OCI-LY1 (cell line): ENCODE data around the gene THAP6.
"Not testable (repeated sequence)": the region's sequence is repeated elsewhere in the genome, so short reads cannot be mapped to it uniquely, and the experiment has no call there.

Experiments used
- H2AFZ ChIP-seq: fragments of 200-600 bp; sonication (generic), shearing (Covaris generic); 2 replicates; pipeline ENCODE4 v1.6.0; 2014; ENCODE audit warnings: antibody characterized with exemption, mild to moderate bottlenecking, low read length
- H3F3A ChIP-seq: fragments of 200-600 bp; sonication (generic), shearing (Covaris generic); 2 replicates; pipeline ENCODE4 v1.6.0; 2014; ENCODE audit warnings: mild to moderate bottlenecking, antibody characterized with exemption, low read length, moderate library complexity; ENCODE audit not compliant: insufficient read depth
- H3K27ac ChIP-seq: fragments of 200-600 bp; sonication (generic); 2 replicates; pipeline ENCODE4 v1.5.1; 2014; ENCODE audit warnings: low read length, mixed run types, mild to moderate bottlenecking, low read depth; ENCODE audit not compliant: poor library complexity, severe bottlenecking
- H3K27me3 ChIP-seq: fragments of 200-600 bp; sonication (generic); 2 replicates; pipeline ENCODE4 v1.6.0; 2014; ENCODE audit warnings: antibody characterized with exemption, mild to moderate bottlenecking, low read length, moderate library complexity; ENCODE audit not compliant: insufficient read depth
- H3K36me3 ChIP-seq: fragments of 200-600 bp; sonication (generic); 2 replicates; pipeline ENCODE4 v1.6.1; 2014; ENCODE audit warnings: mild to moderate bottlenecking, antibody characterized with exemption, low read length, moderate library complexity, mixed read lengths; ENCODE audit not compliant: insufficient read depth
- H3K4me1 ChIP-seq: fragments of 200-600 bp; sonication (generic); 2 replicates; pipeline ENCODE4 v1.5.1; 2014; ENCODE audit warnings: mild to moderate bottlenecking, low read length, moderate library complexity; ENCODE audit not compliant: insufficient read depth, severe bottlenecking
- H3K4me2 ChIP-seq: fragments of 200-600 bp; sonication (generic), shearing (Covaris generic); 2 replicates; pipeline ENCODE4 v1.6.1; 2014; ENCODE audit warnings: low read length
- H3K4me3 ChIP-seq: fragments of 200-600 bp; sonication (generic); 2 replicates; pipeline ENCODE4 v1.5.1; 2014; ENCODE audit warnings: low read length, low read depth, mild to moderate bottlenecking, mixed read lengths; ENCODE audit not compliant: poor library complexity, severe bottlenecking
- H3K79me2 ChIP-seq: fragments of 200-600 bp; shearing (Covaris generic); 2 replicates; pipeline ENCODE4 v1.6.1; 2016; ENCODE audit warnings: mixed run types, low read length, mixed read lengths; ENCODE audit not compliant: insufficient read depth
- H3K9ac ChIP-seq: fragments of 200-600 bp; sonication (generic), shearing (Covaris generic); 2 replicates; pipeline ENCODE4 v1.6.1; 2014; ENCODE audit warnings: mild to moderate bottlenecking, low read length, mixed read lengths
- H3K9me2 ChIP-seq: fragments of 200-600 bp; sonication (generic), shearing (Covaris generic); 2 replicates; pipeline ENCODE4 v1.6.1; 2014; ENCODE audit warnings: low read depth, mild to moderate bottlenecking, low read length, mixed read lengths
- H3K9me3 ChIP-seq: fragments of 200-600 bp; shearing (Covaris generic); 2 replicates; pipeline ENCODE4 v1.6.1; 2014; ENCODE audit warnings: low read length, mixed read lengths
- H4K20me1 ChIP-seq: fragments of 200-600 bp; sonication (generic), shearing (Covaris generic); 2 replicates; pipeline ENCODE4 v1.6.0; 2016; ENCODE audit warnings: mild to moderate bottlenecking, low read length; ENCODE audit not compliant: insufficient read depth
- EZH2 ChIP-seq: fragments of 200-600 bp; sonication (generic), shearing (Covaris generic); IDR thresholded peaks from 2 replicates; pipeline ENCODE4 v1.8.0; 2017; ENCODE audit warnings: borderline replicate concordance, mixed run types, mild to moderate bottlenecking, antibody characterized with exemption, low read length, moderate library complexity, mixed read lengths
- TF ChIP-seq, protein P1 (sequence below): fragments of 200-600 bp; sonication (generic), shearing (Covaris generic); IDR thresholded peaks from 2 replicates; pipeline ENCODE4 v1.5.1; 2017; ENCODE audit warnings: mild to moderate bottlenecking, antibody characterized with exemption, low read length, moderate library complexity, mixed read lengths

The THAP6 gene

DNA sequence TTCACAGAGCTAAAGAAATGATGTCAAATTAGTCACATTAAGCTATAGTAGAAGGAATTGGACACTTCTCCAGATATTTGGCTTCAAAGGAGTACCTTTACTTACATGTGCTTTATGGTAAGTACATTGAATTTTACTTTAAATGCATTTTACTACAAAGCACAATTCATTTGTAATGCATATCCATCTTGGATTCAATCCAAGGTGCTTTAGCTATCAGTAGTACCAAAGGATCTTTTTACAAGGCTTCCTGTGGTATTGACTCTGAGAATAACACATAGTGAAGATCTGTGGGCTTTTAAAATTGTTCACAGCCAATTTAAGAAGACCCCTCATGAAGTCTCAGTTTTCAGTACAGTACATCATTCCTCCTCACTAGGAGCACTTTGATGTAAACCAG is 13.2 kb downstream of the THAP6 start:
- H3K79me2 ChIP-seq: no peaks in the 10 kb centered on the region
- H4K20me1 ChIP-seq: no peaks in the 10 kb centered on the region
- H3K4me2 ChIP-seq: no peak overlapping the region
- no peaks in the 10 kb centered on the region for H3K27me3 ChIP-seq
- H3K9ac ChIP-seq: no peak overlapping the region
- no peak overlapping the region for H3K4me3 ChIP-seq
- peaks cover 77% of the 10 kb centered on the region for H3K36me3 ChIP-seq
- H3K27ac ChIP-seq: no peak overlapping the region
- H3K9me2 ChIP-seq: no peaks in the 10 kb centered on the region
- no peaks in the 10 kb centered on the region for H3K9me3 ChIP-seq
- H2AFZ ChIP-seq: no peak overlapping the region
- no peaks in the 10 kb centered on the region for H3F3A ChIP-seq
- H3K4me1 ChIP-seq: no peaks in the 10 kb centered on the region
- no peak for TF ChIP-seq EZH2
- TF ChIP-seq, protein P1, sequence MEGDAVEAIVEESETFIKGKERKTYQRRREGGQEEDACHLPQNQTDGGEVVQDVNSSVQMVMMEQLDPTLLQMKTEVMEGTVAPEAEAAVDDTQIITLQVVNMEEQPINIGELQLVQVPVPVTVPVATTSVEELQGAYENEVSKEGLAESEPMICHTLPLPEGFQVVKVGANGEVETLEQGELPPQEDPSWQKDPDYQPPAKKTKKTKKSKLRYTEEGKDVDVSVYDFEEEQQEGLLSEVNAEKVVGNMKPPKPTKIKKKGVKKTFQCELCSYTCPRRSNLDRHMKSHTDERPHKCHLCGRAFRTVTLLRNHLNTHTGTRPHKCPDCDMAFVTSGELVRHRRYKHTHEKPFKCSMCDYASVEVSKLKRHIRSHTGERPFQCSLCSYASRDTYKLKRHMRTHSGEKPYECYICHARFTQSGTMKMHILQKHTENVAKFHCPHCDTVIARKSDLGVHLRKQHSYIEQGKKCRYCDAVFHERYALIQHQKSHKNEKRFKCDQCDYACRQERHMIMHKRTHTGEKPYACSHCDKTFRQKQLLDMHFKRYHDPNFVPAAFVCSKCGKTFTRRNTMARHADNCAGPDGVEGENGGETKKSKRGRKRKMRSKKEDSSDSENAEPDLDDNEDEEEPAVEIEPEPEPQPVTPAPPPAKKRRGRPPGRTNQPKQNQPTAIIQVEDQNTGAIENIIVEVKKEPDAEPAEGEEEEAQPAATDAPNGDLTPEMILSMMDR: no peak

- Histone ChIP-seq H3K9me3 (no peaks in the 10 kb centered on the region), H3K27me3 (no peaks in the 10 kb centered on the region), H3F3A (no peaks in the 10 kb centered on the region), H3K4me3 (no peak overlapping the region), H3K36me3 (peaks cover 68% of the 10 kb centered on the region), H2AFZ (no peak overlapping the region), H3K4me2 (no peak overlapping the region), H4K20me1 (no peaks in the 10 kb centered on the region), H3K9me2 (no peaks in the 10 kb centered on the region), H3K4me1 (no peaks in the 10 kb centered on the region), H3K27ac (no peak overlapping the region), H3K9ac (no peak overlapping the region), H3K79me2 (no peaks in the 10 kb centered on the region)
- TF ChIP-seq EZH2: no peak
- TF ChIP-seq, protein P1: no peak
Observed at GRCh38 chr4:75530556-75531322, 16.5 kb downstream of the THAP6 start.

DNA sequence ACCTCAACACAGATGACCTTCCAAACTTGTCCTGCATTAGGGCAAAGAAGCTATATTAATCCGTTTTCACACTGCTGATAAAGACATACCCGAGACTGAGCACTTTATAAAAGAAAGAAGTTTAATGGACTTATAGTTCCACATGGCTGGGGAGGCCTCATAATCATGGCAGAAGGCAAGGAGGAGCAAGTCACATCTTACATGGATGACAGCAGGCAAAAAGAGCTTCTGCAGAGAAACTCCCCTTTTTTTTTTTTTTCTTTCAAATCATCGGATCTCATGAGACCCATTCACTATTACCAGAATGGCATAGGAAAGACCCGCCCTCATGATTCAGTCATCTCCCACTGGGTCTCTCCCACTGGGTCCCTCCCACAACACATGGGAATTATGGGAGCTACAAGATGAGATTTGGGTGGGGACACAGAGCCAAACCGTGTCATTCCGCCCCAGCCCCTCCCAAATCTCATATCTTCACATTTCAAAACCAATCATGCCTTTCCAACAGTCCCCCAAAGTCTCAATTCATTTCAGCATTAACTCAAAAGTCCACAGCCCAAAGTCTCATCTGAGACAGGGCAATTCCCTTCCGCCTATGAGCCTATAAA is 17.4 kb downstream of the THAP6 start:
- H3K79me2 ChIP-seq, H3F3A ChIP-seq, H3K4me1 ChIP-seq, H2AFZ ChIP-seq, H4K20me1 ChIP-seq, H3K4me2 ChIP-seq, H3K4me3 ChIP-seq, H3K9ac ChIP-seq, H3K27me3 ChIP-seq, H3K27ac ChIP-seq, H3K9me2 ChIP-seq, H3K9me3 ChIP-seq: not testable (repeated sequence)
- H3K36me3 ChIP-seq: peaks cover 61% of the 10 kb centered on the region

DNA sequence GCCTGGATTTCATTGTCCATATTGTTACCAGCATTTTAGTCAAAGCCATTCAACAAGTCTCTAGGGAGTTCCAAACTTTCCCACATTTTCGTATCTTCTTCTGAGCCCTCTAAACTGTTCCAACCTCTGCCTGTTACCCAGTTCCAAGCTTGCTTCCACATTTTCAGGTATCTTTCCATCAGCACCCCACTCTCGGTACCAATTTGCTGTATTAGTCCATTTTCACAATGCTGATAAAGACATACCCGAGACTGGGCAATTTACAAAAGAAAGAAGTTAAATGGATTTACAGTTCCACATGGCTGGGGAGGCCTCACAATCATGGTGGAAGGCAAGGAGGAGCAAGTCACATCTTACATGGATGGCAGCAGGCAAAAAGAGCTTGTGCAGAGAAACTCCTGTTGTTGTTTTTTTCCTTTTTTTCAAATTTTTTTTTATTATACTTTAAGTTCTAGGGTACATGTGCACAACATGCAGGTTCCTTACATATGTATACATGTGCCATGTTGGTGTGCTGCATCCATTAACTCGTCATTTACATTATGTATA is 19.1 kb downstream of the THAP6 start:
- H3K9me3 ChIP-seq, H3F3A ChIP-seq, H3K9ac ChIP-seq, H3K4me2 ChIP-seq, H3K79me2 ChIP-seq, H3K4me1 ChIP-seq, H4K20me1 ChIP-seq, H3K4me3 ChIP-seq, H3K9me2 ChIP-seq, H3K27me3 ChIP-seq, H3K27ac ChIP-seq, H2AFZ ChIP-seq: not testable (repeated sequence)
- H3K36me3 ChIP-seq: peaks cover 43% of the 10 kb centered on the region

DNA sequence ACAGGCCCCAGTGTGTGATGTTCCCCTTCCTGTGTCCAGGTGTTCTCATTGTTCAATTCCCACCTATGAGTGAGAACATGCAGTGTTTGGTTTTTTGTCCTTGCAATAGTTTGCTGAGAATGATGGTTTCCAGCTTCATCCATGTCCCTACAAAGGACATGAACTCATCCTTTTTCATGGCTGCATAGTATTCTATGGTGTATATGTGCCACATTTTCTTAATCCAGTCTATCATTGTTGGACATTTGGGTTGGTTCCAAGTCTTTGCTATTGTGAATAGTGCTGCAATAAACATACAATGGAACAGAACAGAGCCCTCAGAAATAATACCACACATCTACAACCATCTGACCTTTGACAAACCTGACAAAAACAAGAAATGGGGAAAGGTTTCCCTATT is 19.7 kb downstream of the THAP6 start:
- not testable (repeated sequence) for H3K4me1 ChIP-seq, H3K27ac ChIP-seq, H3K9me2 ChIP-seq, H3F3A ChIP-seq, H3K4me3 ChIP-seq, H2AFZ ChIP-seq, H3K4me2 ChIP-seq, H3K9ac ChIP-seq, H3K9me3 ChIP-seq, H4K20me1 ChIP-seq, H3K79me2 ChIP-seq, H3K27me3 ChIP-seq
- H3K36me3 ChIP-seq: peaks cover 43% of the 10 kb centered on the region

GRCh38 chr4:75537308-75537707 is 23.0 kb downstream of the THAP6 start:
- H3K36me3 ChIP-seq: peaks cover 12% of the 10 kb centered on the region
- not testable (repeated sequence) for H3K4me2 ChIP-seq, H3K9me2 ChIP-seq, H3F3A ChIP-seq, H3K27me3 ChIP-seq, H3K27ac ChIP-seq, H3K4me3 ChIP-seq, H2AFZ ChIP-seq, H3K4me1 ChIP-seq, H4K20me1 ChIP-seq, H3K9ac ChIP-seq, H3K9me3 ChIP-seq, H3K79me2 ChIP-seq
